Upper lobe of left lung (tissue), 6 donors: Measurements from ENCODE around the gene CCN6. TPM values are rescaled to one million over a fixed set of nuclear protein-coding genes. Genes with fewer than 3 reads are reported as not detected.

Source experiments
- ATAC-seq, 2 donors: fragments of 200-7000 bp; cut with Tn5 transposase; one replicate each; pipeline ENCODE4 v1.9.1; 2022; ENCODE audit warnings: mild to moderate bottlenecking in 2 of 2, moderate library complexity in 2 of 2; ENCODE audit not compliant: low FRiP score in 2 of 2
- DNase-seq, 2 donors: peaks; one replicate each; pipeline ENCODE4 v3.0.0-alpha.2; 2019 to 2020
- H3K27ac ChIP-seq, 4 donors: fragments of 200-600 bp; sonication (generic); one replicate each; pipeline ENCODE4 v1.5.1; 2016 to 2019
- H3K27me3 ChIP-seq, 4 donors: fragments of 200-600 bp; sonication (generic); one replicate each; pipeline ENCODE4 v1.5.1; 2017 to 2019
- H3K36me3 ChIP-seq, 4 donors: fragments of 200-600 bp; sonication (generic); one replicate each; pipeline ENCODE4 v1.5.1; 2016 to 2019
- H3K4me1 ChIP-seq, 4 donors: fragments of 200-600 bp; sonication (generic); one replicate each; pipeline ENCODE4 v1.5.1; 2018 to 2019
- H3K4me3 ChIP-seq, 4 donors: fragments of 200-600 bp; sonication (generic); one replicate each; pipeline ENCODE4 v1.5.1; 2017 to 2019; ENCODE audit warnings: mild to moderate bottlenecking in 2 of 4, moderate library complexity in 1 of 4
- H3K9me3 ChIP-seq, 4 donors: fragments of 200-600 bp; sonication (generic); one replicate each; pipeline ENCODE4 v1.5.1; 2018 to 2019
- EP300 ChIP-seq, 4 donors: sonication (generic); formaldehyde crosslinking; IDR thresholded peaks; one replicate each; pipeline ENCODE4 v1.5.1; 2017; ENCODE audit warnings: antibody characterized with exemption in 4 of 4, control low read depth in 2 of 4
- POLR2A ChIP-seq, 4 donors: fragments of 450-650 bp; IDR thresholded peaks; one replicate each; pipeline ENCODE4 v1.5.1; 2016 to 2017; ENCODE audit warnings: antibody characterized with exemption in 4 of 4, mild to moderate bottlenecking in 2 of 4
- POLR2AphosphoS5 ChIP-seq, 2 donors: sonication (generic); formaldehyde crosslinking; IDR thresholded peaks; one replicate each; pipeline ENCODE4 v1.5.1; 2017; ENCODE audit warnings: antibody characterized with exemption in 2 of 2
- WGBS, 2 donors: methylation state at CpG; one replicate each; pipeline ENCODE4 v1.1.5; 2017 to 2018; 5-methylcytosine and 5-hydroxymethylcytosine counted together
- total RNA-seq, 6 donors: library from RNA; depleted of rRNA in 4 of 6; stranded (reverse); fragments of >200 nt in 4 of 6; gene quantifications; one replicate each; pipeline versions ENCODE4 v1.1.0 to v1.2.1, GENCODE V29; 2016 to 2021
- TF ChIP-seq, protein P1 (sequence below), 6 experiments: fragments of 450-650 bp in 4 of 6; fragments of 200-600 bp in 2 of 6; sonication (generic) in 2 of 6; IDR thresholded peaks; one replicate each; pipeline ENCODE4 v1.5.1; 2016 to 2019; ENCODE audit warnings: antibody characterized with exemption in 6 of 6
- donor health status: DM: no; HTN: no; CAD: no; lungs with moderate emphysema.
- donor health status: DM: no; HTN: yes; CAD: no; lungs with severe emphysema.

Gene CCN6
- total RNA-seq, 6 donors from 2014 or later: not detected

DNA sequence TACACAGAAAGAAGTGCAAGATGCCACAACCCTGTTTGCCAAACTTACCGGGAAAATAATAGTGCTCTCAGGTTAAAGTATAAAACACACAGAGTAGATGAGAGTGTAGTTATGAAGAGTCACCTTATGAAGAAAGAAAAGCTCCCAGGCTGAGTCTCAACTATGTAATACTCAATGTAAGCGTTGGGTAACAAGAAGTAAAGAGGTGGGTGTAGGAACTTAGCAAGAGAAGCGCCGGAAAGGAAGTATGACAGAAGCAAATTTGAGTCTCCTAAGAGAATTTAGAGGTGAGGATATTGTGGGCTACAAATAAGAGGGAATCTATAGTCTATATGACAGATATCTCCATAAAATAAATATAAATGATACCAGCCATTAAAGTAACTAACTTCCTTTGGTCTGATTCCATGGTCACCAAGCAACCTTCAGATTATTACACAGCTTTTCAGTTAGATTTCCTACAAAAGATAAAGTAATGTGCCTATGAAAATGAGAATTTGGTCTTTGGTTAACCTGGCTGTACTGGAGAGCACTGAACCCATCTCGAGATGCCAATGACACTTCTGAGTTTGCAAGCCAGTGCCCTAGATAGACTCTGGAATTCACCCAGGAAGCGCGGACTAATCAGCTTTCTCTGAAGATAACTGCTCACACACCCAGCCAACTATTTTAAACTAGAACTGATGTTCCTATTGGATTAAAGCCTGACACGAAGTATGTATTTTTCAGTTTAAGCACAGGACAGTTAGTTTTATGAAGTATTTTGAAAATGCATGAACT is 31.6 kb downstream of the CCN6 start:
- WGBS, 2 donors: 83 to 84% methylated on average over 8 of the region's 8 CpGs
- ATAC-seq (no peak), DNase-seq (no peak)
- peaks cover 0 to 28% (median under 1%) of the 10 kb centered on the region in 4 donors for H3K36me3 ChIP-seq
- H3K27me3 ChIP-seq: no peaks in the 10 kb centered on the region
- H3K27ac ChIP-seq: no peak overlapping the region
- H3K9me3 ChIP-seq: no peaks in the 10 kb centered on the region
- H3K4me1 ChIP-seq: peaks cover 3 to 12% (median 11%) of the 10 kb centered on the region in 4 donors
- TF ChIP-seq EP300 (IDR thresholded peaks at IDR 0.05): no peak
- H3K4me3 ChIP-seq: no peak overlapping the region

DNA sequence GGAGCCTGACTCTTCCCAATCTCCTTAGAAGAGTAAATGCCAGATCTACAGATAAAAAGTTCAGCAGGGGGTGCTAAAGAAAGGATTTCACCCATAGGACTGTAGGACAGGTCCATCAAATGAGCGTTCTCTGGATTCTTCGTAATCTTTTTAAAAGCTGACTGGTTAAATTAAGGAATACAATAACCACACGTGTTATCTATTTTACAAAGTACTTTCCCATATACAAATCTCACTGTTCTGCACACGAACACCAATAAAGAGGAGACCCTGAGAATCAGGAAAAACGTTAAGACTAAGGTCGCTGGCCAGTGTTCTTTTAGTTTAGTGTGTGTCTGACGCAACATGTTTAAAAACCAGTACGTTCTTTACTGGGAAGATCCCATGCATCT is 32.8 kb downstream of the CCN6 start:
- 0 to 1% methylated on average over 8 of the region's 8 CpGs for WGBS, 2 donors
- ATAC-seq (peak; percentile 44 to 77), DNase-seq (no peak)
- Histone ChIP-seq H3K27me3 (no peaks in the 10 kb centered on the region), H3K9me3 (no peaks in the 10 kb centered on the region), H3K4me3 (peak overlapping the region; percentile 64 to 88 (median 69)), H3K4me1 (peaks cover 3 to 12% (median 11%) of the 10 kb centered on the region in 4 donors), H3K27ac (peak overlapping the region; percentile 77 to 87 (median 84)), H3K36me3 (peaks cover 0 to 22% (median 0%) of the 10 kb centered on the region in 4 donors)
- TF ChIP-seq, protein P1, sequence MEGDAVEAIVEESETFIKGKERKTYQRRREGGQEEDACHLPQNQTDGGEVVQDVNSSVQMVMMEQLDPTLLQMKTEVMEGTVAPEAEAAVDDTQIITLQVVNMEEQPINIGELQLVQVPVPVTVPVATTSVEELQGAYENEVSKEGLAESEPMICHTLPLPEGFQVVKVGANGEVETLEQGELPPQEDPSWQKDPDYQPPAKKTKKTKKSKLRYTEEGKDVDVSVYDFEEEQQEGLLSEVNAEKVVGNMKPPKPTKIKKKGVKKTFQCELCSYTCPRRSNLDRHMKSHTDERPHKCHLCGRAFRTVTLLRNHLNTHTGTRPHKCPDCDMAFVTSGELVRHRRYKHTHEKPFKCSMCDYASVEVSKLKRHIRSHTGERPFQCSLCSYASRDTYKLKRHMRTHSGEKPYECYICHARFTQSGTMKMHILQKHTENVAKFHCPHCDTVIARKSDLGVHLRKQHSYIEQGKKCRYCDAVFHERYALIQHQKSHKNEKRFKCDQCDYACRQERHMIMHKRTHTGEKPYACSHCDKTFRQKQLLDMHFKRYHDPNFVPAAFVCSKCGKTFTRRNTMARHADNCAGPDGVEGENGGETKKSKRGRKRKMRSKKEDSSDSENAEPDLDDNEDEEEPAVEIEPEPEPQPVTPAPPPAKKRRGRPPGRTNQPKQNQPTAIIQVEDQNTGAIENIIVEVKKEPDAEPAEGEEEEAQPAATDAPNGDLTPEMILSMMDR (IDR thresholded peaks at IDR 0.05): peak in 1 of 6 experiments; percentile 11
- no peak for TF ChIP-seq EP300 (IDR thresholded peaks at IDR 0.05)

DNA sequence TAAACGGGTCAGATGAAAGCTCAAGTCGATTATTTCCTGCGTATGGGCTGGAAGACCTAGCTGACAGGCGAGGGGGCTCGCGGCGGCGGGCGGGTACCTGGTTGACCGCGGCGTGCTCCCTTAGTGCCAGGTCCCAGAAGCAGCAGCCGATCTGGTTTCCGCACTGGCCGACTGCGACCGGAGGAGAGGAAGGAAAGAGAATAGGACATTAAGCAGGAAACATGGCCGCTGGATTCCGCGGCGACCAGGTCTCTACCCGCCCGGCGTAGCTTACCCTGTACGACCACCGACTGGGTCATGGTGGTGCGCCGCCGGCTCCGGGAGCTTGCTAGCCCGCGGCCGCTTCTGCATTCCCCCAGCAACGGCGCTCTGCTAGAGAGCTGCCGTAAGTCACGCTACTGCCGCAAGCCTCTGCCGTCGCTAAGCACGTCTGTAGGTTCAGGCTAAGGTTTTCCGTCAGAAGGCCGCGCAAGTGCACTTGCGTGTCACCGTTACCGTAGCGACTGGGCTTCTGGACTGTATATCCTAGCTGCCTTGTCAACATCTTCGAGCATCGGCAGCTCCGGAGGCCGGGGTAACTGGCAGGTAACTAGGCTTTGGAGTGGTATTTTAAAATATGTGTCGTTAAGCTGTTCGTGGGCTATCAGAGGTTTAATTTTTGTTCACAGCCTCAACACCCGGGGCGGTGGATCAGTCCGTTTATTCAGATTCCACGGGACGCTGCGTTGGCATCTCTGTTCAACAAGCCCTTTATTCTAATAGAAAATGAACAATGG is 33.4 kb downstream of the CCN6 start, which contains the start of the genes FAM229B and TUBE1:
TSS of gene FAM229B (plus strand) at position 456 of the 776 bp plus-strand sequence. CDS start 11,693 bp downstream, outside the sequence.
TSS of gene TUBE1 (minus strand) at position 347 of the 776 bp plus-strand sequence. CDS start at position 299, 48 bp downstream.
- H3K27me3 ChIP-seq: no peaks in the 10 kb centered on the region
- peak; percentile 93 to 98 for DNase-seq
- ATAC-seq: peak; percentile 99
- peaks cover 0 to 18% (median 0%) of the 10 kb centered on the region in 4 donors for H3K36me3 ChIP-seq
- H3K9me3 ChIP-seq: no peaks in the 10 kb centered on the region
- TF ChIP-seq POLR2AphosphoS5 (IDR thresholded peaks at IDR 0.05) (peak; percentile 14 to 83), POLR2A (IDR thresholded peaks at IDR 0.05) (peak in 2 of 4 donors; percentile 73 to 86), EP300 (IDR thresholded peaks at IDR 0.05) (no peak)
- TF ChIP-seq, protein P1 (IDR thresholded peaks at IDR 0.05): peak in 1 of 6 experiments; percentile 4
- 0 to 1% methylated on average over 28 to 54 of the region's 60 CpGs for WGBS, 2 donors
- peaks cover 3 to 12% (median 11%) of the 10 kb centered on the region in 4 donors for H3K4me1 ChIP-seq
- peak within 1 kb of the TSS; percentile 64 to 88 (median 69) for H3K4me3 ChIP-seq
- peak within 1 kb of the TSS; percentile 77 to 87 (median 84) for H3K27ac ChIP-seq

DNA sequence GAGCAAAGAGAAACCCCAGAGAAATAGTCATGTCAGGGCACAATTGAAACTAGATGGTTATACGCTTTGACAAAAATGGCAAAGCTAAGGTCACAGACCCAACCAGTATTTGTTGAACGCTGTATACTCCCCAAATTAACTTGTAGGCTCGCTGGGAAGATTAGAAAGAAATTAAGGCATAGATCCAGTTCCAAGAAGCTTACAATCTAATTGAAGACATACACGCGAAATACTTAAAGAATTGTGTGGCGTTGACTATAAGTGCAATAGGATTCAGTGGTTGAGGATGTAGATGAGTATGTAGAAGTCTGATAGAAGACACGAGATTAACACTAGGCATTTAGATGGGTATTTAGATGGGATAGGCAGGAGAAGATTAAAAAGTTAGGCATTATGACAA is 34.0 kb downstream of the CCN6 start:
- H3K27me3 ChIP-seq: no peaks in the 10 kb centered on the region
- peaks cover 3 to 12% (median 11%) of the 10 kb centered on the region in 4 donors for H3K4me1 ChIP-seq
- WGBS, 2 donors: 20 to 25% methylated on average over 7 of the region's 7 CpGs
- peak overlapping the region; percentile 77 to 87 (median 84) for H3K27ac ChIP-seq
- H3K9me3 ChIP-seq: no peaks in the 10 kb centered on the region
- peak overlapping the region; percentile 64 to 88 (median 69) for H3K4me3 ChIP-seq
- TF ChIP-seq POLR2A (IDR thresholded peaks at IDR 0.05) (no peak), POLR2AphosphoS5 (IDR thresholded peaks at IDR 0.05) (no peak), EP300 (IDR thresholded peaks at IDR 0.05) (no peak)
- TF ChIP-seq, protein P1 (IDR thresholded peaks at IDR 0.05): no peak
- ATAC-seq (no peak), DNase-seq (no peak)
- peaks cover 0 to 15% (median 0%) of the 10 kb centered on the region in 4 donors for H3K36me3 ChIP-seq

DNA sequence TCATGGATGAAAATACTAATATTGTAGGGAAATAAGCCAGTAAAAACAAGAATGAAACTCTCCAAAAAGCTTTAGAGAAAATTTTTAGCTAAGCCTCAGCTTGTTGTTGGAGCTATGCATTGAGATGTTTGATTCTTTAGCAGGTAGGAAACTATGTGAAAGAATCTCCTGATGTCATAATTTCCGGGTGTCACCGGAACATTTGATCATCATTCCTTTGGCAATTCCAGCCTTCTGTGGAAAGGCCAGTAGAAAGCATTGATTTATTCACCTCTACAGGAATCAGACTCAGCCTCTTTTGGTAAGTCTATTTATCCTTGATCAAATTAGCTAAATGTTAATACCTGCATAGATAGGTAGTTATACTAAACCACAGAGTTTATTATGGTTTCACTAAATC is 43.0 kb downstream of the CCN6 start:
- Histone ChIP-seq H3K36me3 (no peaks in the 10 kb centered on the region), H3K9me3 (no peaks in the 10 kb centered on the region), H3K4me1 (no peaks in the 10 kb centered on the region), H3K27me3 (no peaks in the 10 kb centered on the region), H3K27ac (no peak overlapping the region), H3K4me3 (no peak overlapping the region)
- ATAC-seq: no peak
- TF ChIP-seq POLR2A (IDR thresholded peaks at IDR 0.05) (no peak), POLR2AphosphoS5 (IDR thresholded peaks at IDR 0.05) (no peak), EP300 (IDR thresholded peaks at IDR 0.05) (no peak)
- TF ChIP-seq, protein P1 (IDR thresholded peaks at IDR 0.05): no peak
- DNase-seq: no peak
- 95 to 96% methylated on average over 2 of the region's 2 CpGs for WGBS, 2 donors
